Measurements from ENCODE around the gene MAN2A1.

MAN2A1 gene

GRCh38 chr5:109690242-109690974, 681 bp downstream of the MAN2A1 start:
- H3K27ac ChIP-seq, result peak overlapping the region; percentile 90 to 97
- TF ChIP-seq CTCF (IDR thresholded peaks at IDR 0.05), result no peak
- H3K4me3 ChIP-seq, result peak overlapping the region; percentile 92
- DNase-seq (ENCODE audit: low spot score), result peak; percentile 78

GRCh38 chr5:109690975-109691574, 1.3 kb downstream of the MAN2A1 start:
- DNase-seq (ENCODE audit: low spot score), result peak; percentile 86
- Histone ChIP-seq H3K27ac (peak overlapping the region; percentile 90 to 97), H3K4me3 (peak overlapping the region; percentile 92)
- TF ChIP-seq CTCF (IDR thresholded peaks at IDR 0.05), result peak; percentile 55

GRCh38 chr5:109691996-109692395, 2.3 kb downstream of the MAN2A1 start:
- Histone ChIP-seq H3K4me3 (peak overlapping the region; percentile 92), H3K27ac (peak overlapping the region; percentile 43 to 90)
- TF ChIP-seq CTCF (IDR thresholded peaks at IDR 0.05), result no peak
- DNase-seq (ENCODE audit: low spot score), result no peak

- no peak for TF ChIP-seq CTCF (IDR thresholded peaks at IDR 0.05)
- DNase-seq (ENCODE audit: low spot score), result no peak
- Histone ChIP-seq H3K27ac (peak overlapping the region in 1 of 2 donors; percentile 43), H3K4me3 (peak overlapping the region; percentile 92)
Measured at GRCh38 chr5:109692852-109693251, 3.1 kb downstream of the MAN2A1 start.

GRCh38 chr5:109693535-109694400, 4.0 kb downstream of the MAN2A1 start:
- DNase-seq (ENCODE audit: low spot score), result no peak
- Histone ChIP-seq H3K27ac (peak overlapping the region in 1 of 2 donors; percentile 35), H3K4me3 (peak overlapping the region; percentile 92)
- no peak for TF ChIP-seq CTCF (IDR thresholded peaks at IDR 0.05)

- H3K4me3 ChIP-seq, result no peak overlapping the region
Measured at GRCh38 chr5:109694451-109694891, 4.7 kb downstream of the MAN2A1 start.

More at GRCh38 chr5:109694451-109694891, 4.7 kb downstream of the MAN2A1 start:
- no peak for DNase-seq (ENCODE audit: low spot score)
- TF ChIP-seq CTCF (IDR thresholded peaks at IDR 0.05), result no peak
- H3K27ac ChIP-seq, result peak overlapping the region in 1 of 2 donors; percentile 47
